ENCODE data around the gene NAALADL1. TPM values are rescaled to one million over a fixed set of nuclear protein-coding genes. Genes with fewer than 3 reads are reported as not detected.

The NAALADL1 gene
- total and polyA plus RNA-seq, 4 donors = 7.4 to 22.0 (median 13.2) TPM

GRCh38 chr11:65021003-65021402 is 37.4 kb downstream of the NAALADL1 start:
- Histone ChIP-seq H3K4me3 (no peak overlapping the region), H3K36me3 (ENCODE audit: control insufficient read depth in 4 of 4, insufficient read depth in 4 of 4, low read length in 4 of 4) (peaks cover 0 to 22% (median 14%) of the 10 kb centered on the region in 4 donors), H3K4me1 (ENCODE audit: control insufficient read depth in 5 of 5, insufficient read depth in 5 of 5, low read length in 5 of 5) (peaks cover 0 to 8% (median 0%) of the 10 kb centered on the region in 5 donors), H3K27ac (ENCODE audit: low read depth in 1 of 2, low read length in 1 of 2) (no peak overlapping the region), H3K9me3 (ENCODE audit: control insufficient read depth in 4 of 4, insufficient read depth in 3 of 4, low read length in 3 of 4) (peaks cover 0 to 2% (median 0%) of the 10 kb centered on the region in 4 donors), H3K27me3 (ENCODE audit: control insufficient read depth in 3 of 3, insufficient read depth in 3 of 3, low read length in 2 of 3) (no peaks in the 10 kb centered on the region), H3K9ac (ENCODE audit: insufficient read depth in 1 of 2, low read length in 2 of 2) (no peak overlapping the region)
- no peak for DNase-seq
- 69 to 79% methylated on average over 3 of the region's 3 CpGs for WGBS, 2 donors
- ATAC-seq (ENCODE audit: insufficient read depth, low FRiP score) = no peak
- no peak for TF ChIP-seq CTCF (IDR thresholded peaks at IDR 0.05; ENCODE audit: control extremely low read depth, extremely low read depth)

- no peaks in the 10 kb centered on the region for H3K27me3 ChIP-seq (ENCODE audit: control insufficient read depth in 3 of 3, insufficient read depth in 3 of 3, low read length in 2 of 3)
- H3K9me3 ChIP-seq (ENCODE audit: control insufficient read depth in 4 of 4, insufficient read depth in 3 of 4, low read length in 3 of 4) = peaks cover 0 to 2% (median 0%) of the 10 kb centered on the region in 4 donors
- no peak overlapping the region for H3K9ac ChIP-seq (ENCODE audit: insufficient read depth in 1 of 2, low read length in 2 of 2)
- H3K27ac ChIP-seq (ENCODE audit: low read depth in 1 of 2, low read length in 1 of 2) = no peak overlapping the region
- H3K4me3 ChIP-seq = no peak overlapping the region
- no peak for DNase-seq
- no peak for TF ChIP-seq CTCF (IDR thresholded peaks at IDR 0.05; ENCODE audit: control extremely low read depth, extremely low read depth)
- WGBS, 2 donors = 69 to 85% methylated on average over 7 of the region's 7 CpGs
- no peak for ATAC-seq (ENCODE audit: insufficient read depth, low FRiP score)
- H3K36me3 ChIP-seq (ENCODE audit: control insufficient read depth in 4 of 4, insufficient read depth in 4 of 4, low read length in 4 of 4) = peaks cover 0 to 22% (median 14%) of the 10 kb centered on the region in 4 donors
- H3K4me1 ChIP-seq (ENCODE audit: control insufficient read depth in 5 of 5, insufficient read depth in 5 of 5, low read length in 5 of 5) = peaks cover 0 to 13% (median under 1%) of the 10 kb centered on the region in 5 donors
Observed at GRCh38 chr11:65019824-65020223, 38.5 kb downstream of the NAALADL1 start.

DNA sequence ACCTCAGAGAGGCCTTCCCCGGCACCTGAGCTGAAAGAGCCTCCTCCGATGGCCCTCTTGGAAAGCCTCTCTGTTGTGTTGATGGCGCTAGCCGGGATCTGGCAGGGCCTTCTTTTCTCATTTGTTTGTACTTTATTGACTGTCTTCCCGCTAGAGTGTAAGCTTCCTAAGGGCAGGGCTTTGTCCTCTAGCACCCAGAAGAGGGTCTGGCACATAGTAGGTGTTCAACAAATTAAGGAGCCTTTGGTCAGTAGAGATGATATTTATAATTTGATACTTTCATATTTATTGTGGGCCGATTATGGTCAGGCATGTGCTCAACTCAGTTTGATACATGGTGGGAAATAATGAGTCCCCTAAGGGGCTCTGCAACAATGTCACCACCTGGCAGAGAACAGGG is 40.4 kb downstream of the NAALADL1 start:
- no peak for TF ChIP-seq CTCF (IDR thresholded peaks at IDR 0.05; ENCODE audit: control extremely low read depth, extremely low read depth)
- 97 to 99% methylated on average over 6 of the region's 6 CpGs for WGBS, 2 donors
- Histone ChIP-seq H3K36me3 (ENCODE audit: control insufficient read depth in 4 of 4, insufficient read depth in 4 of 4, low read length in 4 of 4) (peaks cover 0 to 22% (median 14%) of the 10 kb centered on the region in 4 donors), H3K27me3 (ENCODE audit: control insufficient read depth in 3 of 3, insufficient read depth in 3 of 3, low read length in 2 of 3) (no peaks in the 10 kb centered on the region), H3K4me1 (ENCODE audit: control insufficient read depth in 5 of 5, insufficient read depth in 5 of 5, low read length in 5 of 5) (peaks cover 0 to 15% (median 4%) of the 10 kb centered on the region in 5 donors), H3K27ac (ENCODE audit: low read depth in 1 of 2, low read length in 1 of 2) (no peak overlapping the region), H3K4me3 (no peak overlapping the region), H3K9ac (ENCODE audit: insufficient read depth in 1 of 2, low read length in 2 of 2) (no peak overlapping the region), H3K9me3 (ENCODE audit: control insufficient read depth in 4 of 4, insufficient read depth in 3 of 4, low read length in 3 of 4) (peaks cover 0 to 2% (median 0%) of the 10 kb centered on the region in 4 donors)
- ATAC-seq (ENCODE audit: insufficient read depth, low FRiP score) (no peak), DNase-seq (no peak)

GRCh38 chr11:65016705-65017104 is 41.6 kb downstream of the NAALADL1 start:
- no peak for TF ChIP-seq CTCF (IDR thresholded peaks at IDR 0.05; ENCODE audit: control extremely low read depth, extremely low read depth)
- Histone ChIP-seq H3K4me3 (no peak overlapping the region), H3K9me3 (ENCODE audit: control insufficient read depth in 4 of 4, insufficient read depth in 3 of 4, low read length in 3 of 4) (peaks cover 0 to 2% (median 0%) of the 10 kb centered on the region in 4 donors), H3K4me1 (ENCODE audit: control insufficient read depth in 5 of 5, insufficient read depth in 5 of 5, low read length in 5 of 5) (peaks cover 0 to 17% (median 4%) of the 10 kb centered on the region in 5 donors), H3K27ac (ENCODE audit: low read depth in 1 of 2, low read length in 1 of 2) (no peak overlapping the region), H3K36me3 (ENCODE audit: control insufficient read depth in 4 of 4, insufficient read depth in 4 of 4, low read length in 4 of 4) (peaks cover 0 to 15% (median 11%) of the 10 kb centered on the region in 4 donors), H3K27me3 (ENCODE audit: control insufficient read depth in 3 of 3, insufficient read depth in 3 of 3, low read length in 2 of 3) (no peaks in the 10 kb centered on the region), H3K9ac (ENCODE audit: insufficient read depth in 1 of 2, low read length in 2 of 2) (no peak overlapping the region)
- no peak for ATAC-seq (ENCODE audit: insufficient read depth, low FRiP score)
- 87 to 93% methylated on average over 4 of the region's 4 CpGs for WGBS, 2 donors
- no peak for DNase-seq

Measured in lung (tissue), 12 donors.